NT2/D1 (cell line): ENCODE measurements around the gene TRIM46.
"Not testable (repeated sequence)": the region's sequence is repeated elsewhere in the genome, so short reads cannot be mapped to it uniquely, and the experiment has no call there.

Experiments
- DNase-seq: peaks from one replicate; pipeline ENCODE4 v3.0.0-alpha.2; 2011; ENCODE audit warnings: low read depth, low spot score
- H3K27me3 ChIP-seq: 2 replicates; pipeline ENCODE4 v1.6.0; 2011; ENCODE audit warnings: mild to moderate bottlenecking; ENCODE audit not compliant: insufficient read length, insufficient read depth
- H3K36me3 ChIP-seq: 2 replicates; pipeline ENCODE4 v1.6.1; 2011; ENCODE audit warnings: mild to moderate bottlenecking, low read length, mixed read lengths; ENCODE audit not compliant: insufficient read depth, insufficient read length
- H3K4me1 ChIP-seq: 2 replicates; pipeline ENCODE4 v1.5.1; 2011; ENCODE audit not compliant: insufficient read depth, insufficient read length
- H3K4me3 ChIP-seq: 2 replicates; pipeline ENCODE4 v1.5.1; 2011; ENCODE audit warnings: low read depth; ENCODE audit not compliant: insufficient read length
- H3K9ac ChIP-seq: 2 replicates; pipeline ENCODE4 v1.6.0; 2011; ENCODE audit warnings: low read depth; ENCODE audit not compliant: insufficient read length
- H3K9me3 ChIP-seq: 2 replicates; pipeline ENCODE4 v1.5.1; 2011; ENCODE audit warnings: mild to moderate bottlenecking, low read length; ENCODE audit not compliant: insufficient read depth
- SUZ12 ChIP-seq: IDR thresholded peaks from 2 replicates; pipeline ENCODE4 v1.6.1; 2011; ENCODE audit not compliant: insufficient read length, insufficient read depth; ENCODE audit errors: extremely low read depth
- YY1 ChIP-seq: IDR thresholded peaks from 2 replicates; pipeline ENCODE4 v1.6.1; 2011; ENCODE audit not compliant: insufficient read length, insufficient read depth
- ZNF274 ChIP-seq: IDR thresholded peaks from 2 replicates; pipeline ENCODE4 v1.6.1; 2011; ENCODE audit warnings: mild to moderate bottlenecking, low read depth, low read length

Gene TRIM46

GRCh38 chr1:155166471-155167165 lies 7.0 kb upstream of the TRIM46 start:
- DNase-seq: no peak
- TF ChIP-seq ZNF274: no peak
- TF ChIP-seq SUZ12: no peak
- TF ChIP-seq YY1: no peak
- Histone ChIP-seq H3K9ac (peak overlapping the region; percentile 46), H3K4me3 (no peak overlapping the region), H3K4me1 (peaks cover 13% of the 10 kb centered on the region), H3K9me3 (peaks cover 4% of the 10 kb centered on the region; the same call in 1 of the 2 replicates), H3K27me3 (no peaks in the 10 kb centered on the region), H3K36me3 (peaks cover 32% of the 10 kb centered on the region)

DNA sequence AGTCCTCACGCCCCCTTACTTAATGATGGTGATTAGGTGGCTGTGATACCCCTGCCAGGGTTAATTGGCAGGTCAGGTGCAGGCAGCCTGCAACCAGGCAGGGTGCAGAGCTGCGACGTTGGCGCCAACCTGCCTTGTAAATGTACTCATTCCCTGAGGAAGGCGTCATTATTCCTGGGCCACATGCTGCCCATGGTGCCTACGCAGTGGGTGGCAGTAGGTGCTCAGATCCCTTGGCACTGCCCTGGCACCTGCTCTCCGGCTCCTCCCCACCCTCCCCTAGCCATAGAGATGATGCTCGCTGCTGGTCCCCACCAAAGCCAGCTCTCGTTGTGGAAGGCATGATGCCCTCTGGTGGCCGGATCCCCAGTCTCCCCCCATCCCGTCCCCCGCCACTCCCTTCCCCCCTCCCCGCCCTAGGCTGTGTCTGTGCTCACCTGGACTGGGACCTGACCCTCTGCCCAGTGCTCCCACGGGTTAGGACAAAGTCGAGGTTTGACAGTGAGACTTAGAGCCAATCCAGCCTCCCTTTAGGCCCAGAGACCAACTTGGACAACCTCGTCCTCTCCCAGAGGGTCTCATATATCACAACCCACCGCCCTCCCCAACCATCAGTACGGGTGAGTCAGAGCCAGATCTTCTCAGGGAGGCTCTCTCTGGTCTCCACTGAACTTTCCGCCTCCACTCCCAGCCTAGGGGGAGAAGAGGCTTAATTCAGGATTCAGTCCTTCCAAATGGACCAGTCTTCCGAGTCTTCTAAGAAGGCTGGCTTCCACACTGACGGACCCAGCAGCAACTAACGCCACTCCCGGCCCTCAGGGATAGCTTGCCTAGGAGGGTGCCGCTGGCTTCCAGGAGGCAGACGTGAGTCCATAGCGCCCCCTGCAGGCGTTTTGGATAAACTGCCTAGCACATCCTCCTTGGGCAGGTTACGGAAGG lies 6.2 kb upstream of the TRIM46 start:
- Histone ChIP-seq H3K9me3 (peaks cover 4% of the 10 kb centered on the region; the same call in 1 of the 2 replicates), H3K36me3 (peaks cover 38% of the 10 kb centered on the region), H3K4me3 (peak overlapping the region; percentile 34), H3K9ac (peak overlapping the region; percentile 63), H3K27me3 (no peaks in the 10 kb centered on the region), H3K4me1 (peaks cover 13% of the 10 kb centered on the region)
- no peak for TF ChIP-seq SUZ12
- no peak for TF ChIP-seq YY1
- no peak for TF ChIP-seq ZNF274
- DNase-seq: peak; percentile 97

- not testable (repeated sequence) for H3K27me3 ChIP-seq, H3K9me3 ChIP-seq, DNase-seq, H3K4me3 ChIP-seq, H3K9ac ChIP-seq
- Histone ChIP-seq H3K4me1 (peaks cover 13% of the 10 kb centered on the region), H3K36me3 (peaks cover 38% of the 10 kb centered on the region)
Measured at GRCh38 chr1:155168105-155168445, 5.6 kb upstream of the TRIM46 start.

DNA sequence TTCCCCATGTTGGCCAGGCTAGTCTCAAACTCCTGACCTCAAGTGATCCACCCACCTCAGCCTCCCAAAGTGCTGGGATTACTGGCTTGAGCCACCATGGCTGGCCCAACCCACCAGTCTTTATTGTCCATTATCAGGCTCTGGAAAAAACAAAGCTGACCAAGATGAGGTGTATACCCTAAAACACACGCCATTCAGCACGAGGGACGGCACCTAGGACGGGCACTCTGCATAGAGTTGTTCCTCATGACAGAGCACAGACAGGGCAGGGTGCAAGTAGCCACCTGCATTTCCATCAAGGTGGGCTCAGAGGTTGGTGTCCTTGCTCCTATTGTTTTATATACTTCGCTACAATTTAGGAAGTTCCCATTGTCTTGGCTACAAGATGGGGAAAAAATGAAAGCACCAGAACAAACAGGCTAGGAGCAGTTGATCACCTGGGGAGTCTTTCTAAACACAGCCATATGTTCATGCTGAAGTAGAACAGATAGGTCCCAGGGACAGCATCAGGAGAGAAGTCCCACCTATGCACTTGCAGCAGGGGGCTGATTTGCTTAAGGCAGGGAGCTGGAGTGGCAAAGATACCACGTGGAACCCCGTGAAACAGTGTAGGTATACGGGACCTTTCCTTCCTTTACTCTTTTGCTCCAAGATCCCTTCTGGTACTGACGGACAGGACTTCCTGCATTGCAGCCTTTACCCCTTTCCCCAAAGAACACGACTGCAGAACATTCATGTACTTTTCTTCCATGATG lies 5.0 kb upstream of the TRIM46 start:
- H3K27me3 ChIP-seq: no peaks in the 10 kb centered on the region
- no peak overlapping the region for H3K4me3 ChIP-seq
- no peak for DNase-seq
- peaks cover 38% of the 10 kb centered on the region for H3K36me3 ChIP-seq
- peaks cover 4% of the 10 kb centered on the region; the same call in 1 of the 2 replicates for H3K9me3 ChIP-seq
- no peak for TF ChIP-seq SUZ12
- TF ChIP-seq YY1: no peak
- no peak for TF ChIP-seq ZNF274
- H3K4me1 ChIP-seq: peaks cover 13% of the 10 kb centered on the region
- no peak overlapping the region for H3K9ac ChIP-seq

DNA sequence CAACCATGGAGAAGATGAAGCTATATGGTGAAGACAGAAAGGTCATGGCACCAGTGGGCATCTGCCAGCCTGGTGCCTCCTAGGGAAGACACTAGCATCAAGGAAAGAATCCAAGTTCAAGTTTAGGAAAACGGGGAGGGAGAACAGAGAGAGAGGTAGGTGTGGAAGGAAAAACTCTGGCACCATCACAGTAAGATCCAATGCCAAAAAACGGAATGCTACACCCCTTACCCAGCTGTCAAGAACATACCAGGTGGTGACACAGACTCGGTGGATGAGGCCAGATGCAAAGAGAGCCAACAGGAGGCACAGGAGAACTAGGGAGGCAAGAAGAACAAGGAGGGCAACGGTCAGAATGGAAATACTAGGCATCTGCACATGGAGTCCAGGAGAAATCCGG lies 4.1 kb upstream of the TRIM46 start:
- peaks cover 16% of the 10 kb centered on the region for H3K4me1 ChIP-seq
- TF ChIP-seq SUZ12 (no peak), ZNF274 (no peak), YY1 (no peak)
- H3K27me3 ChIP-seq: no peaks in the 10 kb centered on the region
- H3K9me3 ChIP-seq: peaks cover 1% of the 10 kb centered on the region; the same call in 1 of the 2 replicates
- peaks cover 38% of the 10 kb centered on the region for H3K36me3 ChIP-seq
- no peak overlapping the region for H3K9ac ChIP-seq
- no peak for DNase-seq
- no peak overlapping the region for H3K4me3 ChIP-seq

- peaks cover 21% of the 10 kb centered on the region for H3K4me1 ChIP-seq
- H3K27me3 ChIP-seq: peaks cover 6% of the 10 kb centered on the region
- H3K4me3 ChIP-seq: no peak overlapping the region
- H3K9me3 ChIP-seq: no peaks in the 10 kb centered on the region
- DNase-seq: no peak
- TF ChIP-seq ZNF274 (no peak), YY1 (no peak), SUZ12 (no peak)
- H3K36me3 ChIP-seq: peaks cover 38% of the 10 kb centered on the region
- no peak overlapping the region for H3K9ac ChIP-seq
Measured at GRCh38 chr1:155170101-155170785, 3.4 kb upstream of the TRIM46 start.

DNA sequence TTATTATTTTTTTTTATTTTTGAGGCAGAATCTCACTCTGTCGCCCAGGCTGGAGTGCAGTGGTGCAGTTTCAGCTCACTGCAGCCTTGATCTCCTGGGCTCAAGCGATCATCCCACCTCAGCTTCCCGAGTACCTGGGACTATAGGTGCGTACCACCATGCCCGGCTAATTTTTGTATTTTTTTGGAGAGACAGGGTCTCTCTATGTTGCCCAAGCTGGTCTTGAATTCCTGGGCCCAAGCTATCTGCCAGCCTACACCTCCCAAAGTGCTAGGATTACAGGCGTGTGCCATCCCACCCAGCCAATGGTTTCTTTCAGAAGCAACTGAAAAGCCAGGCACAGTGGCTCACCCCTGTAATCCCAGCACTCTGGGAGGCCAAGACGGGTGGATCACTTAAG lies 2.8 kb upstream of the TRIM46 start:
- DNase-seq: no peak
- Histone ChIP-seq H3K4me3 (no peak overlapping the region), H3K36me3 (peaks cover 38% of the 10 kb centered on the region), H3K27me3 (peaks cover 8% of the 10 kb centered on the region), H3K9me3 (no peaks in the 10 kb centered on the region), H3K9ac (no peak overlapping the region), H3K4me1 (peaks cover 18% of the 10 kb centered on the region)
- no peak for TF ChIP-seq YY1
- no peak for TF ChIP-seq ZNF274
- no peak for TF ChIP-seq SUZ12
